H1 (cell line): Measurements from ENCODE around the gene TGFBR2. TPM values are rescaled to one million over a fixed set of nuclear protein-coding genes. Genes with fewer than 3 reads are reported as not detected.

Experiments
- ASH2L ChIP-seq: fragments of 200-600, 300-600 bp; sonication (generic); IDR thresholded peaks from one replicate; pipeline ENCODE4 v1.7.1; 2017; ENCODE audit warnings: low read length
- CBX8 ChIP-seq: fragments of 300-800, 300-1000 bp; sonication (generic); IDR thresholded peaks from 2 replicates; pipeline ENCODE4 v1.7.1; 2016; ENCODE audit warnings: low read depth, low read length, borderline replicate concordance
- SIN3A ChIP-seq, 2 experiments: IDR thresholded peaks in 1 of 2; conservative IDR thresholded peaks in 1 of 2; 2 replicates each; pipeline ENCODE4 v1.6.1; 2011 to 2012; ENCODE audit warnings: low read length in 2 of 2, improper control_type of control experiment in 1 of 2, low read depth in 1 of 2, mild to moderate bottlenecking in 1 of 2
- polyA plus RNA-seq, 7 experiments: library from polyadenylated mRNA; depleted of rRNA in 3 of 7; stranded (reverse) in 5 of 7; unstranded in 2 of 7; fragments of >200 nt in 5 of 7; fragments of 200-250 nt in 2 of 7; gene quantifications; 1 replicate in 5 of 7; 2 replicates in 1 of 7; 4 replicates in 1 of 7; pipeline versions ENCODE4 v1.2.1 to v1.2.3, GENCODE V29; 2011 to 2013; ENCODE audit warnings: missing spikeins in 2 of 7, mixed read lengths in 2 of 7
- total RNA-seq: library from RNA; stranded (reverse); fragmentation: NEBNext Ultra II Directional; extraction: Animal tissue kit (Norgen Biotek cat#: 25700); gene quantifications from 2 replicates; pipeline ENCODE4 v1.2.1, GENCODE V29; 2021

The TGFBR2 gene
- total and polyA plus RNA-seq, 2 of the 8 experiments (the other 6 are each of a cell fraction or from before 2014, with no cell fraction given), result 4.2 to 7.4 TPM

- no peak for TF ChIP-seq CBX8
- TF ChIP-seq SIN3A (conservative IDR thresholded peaks at IDR 0.05 in 1 of 2, IDR thresholded peaks at IDR 0.05 in 1 of 2; ENCODE audit: low read depth in 1 of 2, low read length in 2 of 2), result no peak
- no peak for TF ChIP-seq ASH2L
These were observed 60.3 kb downstream of the TGFBR2 start (continued) for GRCh38 chr3:30666572-30667279.
